ENCODE measurements around the gene INS. TPM values are rescaled to one million over a fixed set of nuclear protein-coding genes. Genes with fewer than 3 reads are reported as not detected.

INS gene
- total and polyA plus RNA-seq, 2 of the 13 experiments (the other 11 are each of a cell fraction or from before 2014, with no cell fraction given), result not detected

DNA sequence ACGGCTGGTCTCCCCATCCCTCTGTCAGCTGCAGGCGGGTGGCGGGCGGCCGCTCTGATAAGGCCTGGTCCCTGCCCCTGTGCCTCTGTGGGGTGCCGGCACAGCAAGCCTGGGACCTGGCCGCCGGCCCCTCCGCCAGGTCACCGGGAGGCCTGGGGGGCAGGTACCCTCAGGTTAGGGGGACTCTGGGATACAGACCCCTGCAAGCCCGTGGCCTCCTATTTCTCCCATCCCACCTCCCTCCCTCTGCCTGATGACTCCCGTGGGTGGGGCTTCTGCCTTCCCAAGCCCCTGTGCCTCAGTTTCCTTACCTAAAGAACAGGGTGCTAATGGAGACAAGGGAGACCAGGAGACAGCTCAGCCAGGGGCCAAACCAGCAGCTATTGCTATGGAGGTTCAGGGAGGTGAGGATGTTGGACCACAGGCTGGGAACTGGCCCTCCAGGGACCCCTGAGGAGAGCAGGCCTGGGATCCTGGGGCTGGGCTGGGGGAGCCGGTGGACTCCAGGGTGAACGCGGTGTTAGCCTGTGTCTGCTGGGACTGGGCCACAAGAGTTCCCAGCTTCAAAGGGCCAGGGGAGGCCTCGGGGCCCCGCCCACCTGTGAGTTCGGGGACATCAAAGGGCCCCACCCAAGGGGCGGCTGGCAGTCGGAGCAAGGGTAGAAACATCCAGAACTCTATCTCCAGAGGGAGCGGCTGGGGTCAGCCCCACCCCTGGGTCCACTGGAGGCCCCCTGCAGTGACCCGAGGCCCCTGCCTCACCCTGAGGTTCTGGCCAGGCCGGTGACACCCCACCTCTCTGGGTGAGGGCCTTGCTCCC is 42.6 kb upstream of the INS start (continued):
- TF ChIP-seq, protein P1, sequence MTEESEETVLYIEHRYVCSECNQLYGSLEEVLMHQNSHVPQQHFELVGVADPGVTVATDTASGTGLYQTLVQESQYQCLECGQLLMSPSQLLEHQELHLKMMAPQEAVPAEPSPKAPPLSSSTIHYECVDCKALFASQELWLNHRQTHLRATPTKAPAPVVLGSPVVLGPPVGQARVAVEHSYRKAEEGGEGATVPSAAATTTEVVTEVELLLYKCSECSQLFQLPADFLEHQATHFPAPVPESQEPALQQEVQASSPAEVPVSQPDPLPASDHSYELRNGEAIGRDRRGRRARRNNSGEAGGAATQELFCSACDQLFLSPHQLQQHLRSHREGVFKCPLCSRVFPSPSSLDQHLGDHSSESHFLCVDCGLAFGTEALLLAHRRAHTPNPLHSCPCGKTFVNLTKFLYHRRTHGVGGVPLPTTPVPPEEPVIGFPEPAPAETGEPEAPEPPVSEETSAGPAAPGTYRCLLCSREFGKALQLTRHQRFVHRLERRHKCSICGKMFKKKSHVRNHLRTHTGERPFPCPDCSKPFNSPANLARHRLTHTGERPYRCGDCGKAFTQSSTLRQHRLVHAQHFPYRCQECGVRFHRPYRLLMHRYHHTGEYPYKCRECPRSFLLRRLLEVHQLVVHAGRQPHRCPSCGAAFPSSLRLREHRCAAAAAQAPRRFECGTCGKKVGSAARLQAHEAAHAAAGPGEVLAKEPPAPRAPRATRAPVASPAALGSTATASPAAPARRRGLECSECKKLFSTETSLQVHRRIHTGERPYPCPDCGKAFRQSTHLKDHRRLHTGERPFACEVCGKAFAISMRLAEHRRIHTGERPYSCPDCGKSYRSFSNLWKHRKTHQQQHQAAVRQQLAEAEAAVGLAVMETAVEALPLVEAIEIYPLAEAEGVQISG (CRISPR knock-in tag; IDR thresholded peaks at IDR 0.05), result no peak
- TF ChIP-seq POGK (CRISPR knock-in tag; conservative IDR thresholded peaks at IDR 0.05) (no peak), CSRNP2 (CRISPR knock-in tag; conservative IDR thresholded peaks at IDR 0.05; ENCODE audit: low read depth) (no peak), ZSCAN30 (CRISPR knock-in tag; IDR thresholded peaks at IDR 0.05) (no peak), ZNF883 (CRISPR knock-in tag; IDR thresholded peaks at IDR 0.05; ENCODE audit: not compliant biosample characterization) (no peak), FOSL2 (CRISPR knock-in tag; IDR thresholded peaks at IDR 0.05) (no peak), BORCS8-MEF2B (CRISPR knock-in tag; IDR thresholded peaks at IDR 0.05) (no peak), ERF (CRISPR knock-in tag; IDR thresholded peaks at IDR 0.05) (no peak), ZNF432 (CRISPR knock-in tag; IDR thresholded peaks at IDR 0.05; ENCODE audit: borderline replicate concordance) (no peak), ZFAT (CRISPR knock-in tag; conservative IDR thresholded peaks at IDR 0.05) (no peak), ZNF263 (CRISPR knock-in tag; IDR thresholded peaks at IDR 0.05) (no peak), ZNF383 (CRISPR knock-in tag; IDR thresholded peaks at IDR 0.05; ENCODE audit: borderline replicate concordance) (no peak), KMT2A (CRISPR knock-in tag; IDR thresholded peaks at IDR 0.05) (no peak), SMAD1 (CRISPR knock-in tag; IDR thresholded peaks at IDR 0.05; ENCODE audit: borderline replicate concordance, low read depth) (no peak), RFX3 (CRISPR knock-in tag; IDR thresholded peaks at IDR 0.05) (no peak), ZNF362 (CRISPR knock-in tag; IDR thresholded peaks at IDR 0.05; ENCODE audit: borderline replicate concordance) (no peak)
- TF ChIP-seq, protein P2, sequence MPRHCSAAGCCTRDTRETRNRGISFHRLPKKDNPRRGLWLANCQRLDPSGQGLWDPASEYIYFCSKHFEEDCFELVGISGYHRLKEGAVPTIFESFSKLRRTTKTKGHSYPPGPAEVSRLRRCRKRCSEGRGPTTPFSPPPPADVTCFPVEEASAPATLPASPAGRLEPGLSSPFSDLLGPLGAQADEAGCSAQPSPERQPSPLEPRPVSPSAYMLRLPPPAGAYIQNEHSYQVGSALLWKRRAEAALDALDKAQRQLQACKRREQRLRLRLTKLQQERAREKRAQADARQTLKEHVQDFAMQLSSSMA (CRISPR knock-in tag; IDR thresholded peaks at IDR 0.05), result no peak
- TF ChIP-seq, protein P3, sequence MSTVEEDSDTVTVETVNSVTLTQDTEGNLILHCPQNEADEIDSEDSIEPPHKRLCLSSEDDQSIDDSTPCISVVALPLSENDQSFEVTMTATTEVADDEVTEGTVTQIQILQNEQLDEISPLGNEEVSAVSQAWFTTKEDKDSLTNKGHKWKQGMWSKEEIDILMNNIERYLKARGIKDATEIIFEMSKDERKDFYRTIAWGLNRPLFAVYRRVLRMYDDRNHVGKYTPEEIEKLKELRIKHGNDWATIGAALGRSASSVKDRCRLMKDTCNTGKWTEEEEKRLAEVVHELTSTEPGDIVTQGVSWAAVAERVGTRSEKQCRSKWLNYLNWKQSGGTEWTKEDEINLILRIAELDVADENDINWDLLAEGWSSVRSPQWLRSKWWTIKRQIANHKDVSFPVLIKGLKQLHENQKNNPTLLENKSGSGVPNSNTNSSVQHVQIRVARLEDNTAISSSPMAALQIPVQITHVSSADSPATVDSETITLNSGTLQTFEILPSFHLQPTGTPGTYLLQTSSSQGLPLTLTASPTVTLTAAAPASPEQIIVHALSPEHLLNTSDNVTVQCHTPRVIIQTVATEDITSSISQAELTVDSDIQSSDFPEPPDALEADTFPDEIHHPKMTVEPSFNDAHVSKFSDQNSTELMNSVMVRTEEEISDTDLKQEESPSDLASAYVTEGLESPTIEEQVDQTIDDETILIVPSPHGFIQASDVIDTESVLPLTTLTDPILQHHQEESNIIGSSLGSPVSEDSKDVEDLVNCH (CRISPR knock-in tag; IDR thresholded peaks at IDR 0.05), result no peak

Data from HepG2 (cell line).